Stimulated activated CD4-positive, alpha-beta T cell treated with anti-CD3 and anti-CD28 coated beads, Interleukin-15, amount 100 ng/mL, for 48 hours (primary cell): ENCODE measurements around the gene MOV10.
"Not testable (repeated sequence)": the region's sequence is repeated elsewhere in the genome, so short reads cannot be mapped to it uniquely, and the experiment has no call there.

Experiments used
- DNase-seq, 2 donors: peaks; one replicate each; pipeline ENCODE4 v3.0.0-alpha.2; 2020; ENCODE audit warnings: low read depth in 2 of 2

The MOV10 gene

DNA sequence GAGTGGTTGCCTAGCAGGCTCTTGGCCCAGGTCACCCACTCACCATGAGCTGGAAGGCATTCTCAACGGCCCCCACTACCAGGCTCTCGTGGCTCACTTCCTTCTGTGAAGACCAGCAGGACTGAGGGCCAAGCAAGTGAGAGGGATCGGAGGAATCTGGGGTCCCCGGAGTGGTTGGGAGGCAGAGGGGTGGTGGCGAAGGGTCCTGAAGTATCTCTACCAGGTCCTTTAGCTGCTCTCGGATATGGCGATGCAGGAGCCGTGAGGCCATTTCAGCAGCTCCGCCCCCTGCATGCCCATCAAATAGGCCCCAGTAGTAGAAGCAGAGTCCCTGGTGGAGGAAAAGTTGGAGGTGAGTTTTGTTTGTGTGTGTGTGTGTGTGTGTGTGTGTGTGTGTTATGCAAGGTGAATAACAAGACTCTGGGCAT lies 38.3 kb downstream of the MOV10 start:
- DNase-seq, result no peak

GRCh38 chr1:112713466-112714312 lies 39.2 kb downstream of the MOV10 start:
- no peak for DNase-seq

DNA sequence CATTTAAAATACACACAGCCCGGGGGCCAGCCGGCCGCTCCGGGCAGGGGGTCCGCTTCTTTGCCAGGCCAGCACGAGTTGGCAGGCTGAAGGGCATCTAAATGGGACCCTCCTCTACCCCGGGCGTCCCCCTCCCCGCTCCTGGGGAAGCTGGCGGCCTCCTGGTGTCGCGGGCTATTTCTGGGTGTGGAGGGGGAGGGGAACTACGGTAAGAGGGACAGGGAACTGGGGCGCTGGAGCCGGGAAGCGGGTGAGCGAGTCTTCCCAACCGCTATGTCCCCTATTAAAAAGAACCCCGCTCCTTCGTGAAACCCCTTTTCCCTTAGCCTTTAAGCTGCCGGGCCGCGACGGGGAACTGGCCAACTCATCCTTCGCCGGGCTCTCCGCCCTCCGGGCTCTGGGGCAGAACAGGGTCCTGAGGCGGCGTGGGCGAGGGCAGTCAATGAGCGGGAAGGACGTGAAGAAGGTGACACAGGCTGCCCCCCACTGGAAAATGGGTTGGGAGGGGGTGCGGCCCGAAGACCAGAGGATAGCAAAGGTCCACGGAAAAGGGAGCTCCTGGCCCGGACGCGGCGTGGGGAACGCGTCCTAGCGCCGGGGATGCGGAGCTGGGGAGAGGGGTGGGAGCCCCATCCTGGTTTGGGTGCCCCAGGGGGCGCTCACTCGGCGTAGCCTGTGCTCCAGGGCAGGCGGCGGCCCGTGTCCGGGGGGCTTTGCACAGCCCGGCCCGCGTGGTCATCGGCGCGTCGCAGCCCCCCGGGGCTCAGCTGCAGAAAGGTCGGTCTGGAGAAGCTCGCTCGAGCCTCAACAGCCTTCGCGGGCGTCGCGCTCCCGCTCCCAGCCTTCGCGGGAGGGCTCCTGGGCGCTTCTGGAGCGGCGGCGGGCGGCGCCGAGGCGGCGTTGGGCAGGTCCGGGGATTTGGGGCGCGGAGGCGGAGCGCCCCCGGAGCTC lies 40.1 kb downstream of the MOV10 start:
- no peak for DNase-seq

GRCh38 chr1:112715264-112716053 lies 41.0 kb downstream of the MOV10 start, which contains the start of gene PPM1J:
TSS of gene PPM1J (minus strand) at chr1:112715332. CDS start at chr1:112715301, 31 bp downstream.
- peak; percentile 89 to 94 for DNase-seq

- DNase-seq, result peak; percentile 52 to 77
These were observed 41.8 kb downstream of the MOV10 start for GRCh38 chr1:112716133-112716720.

- DNase-seq, result no peak
These were observed 42.9 kb downstream of the MOV10 start for GRCh38 chr1:112717263-112717873.

GRCh38 chr1:112718691-112719418 lies 44.4 kb downstream of the MOV10 start:
- DNase-seq, result peak; percentile 55 to 74

DNA sequence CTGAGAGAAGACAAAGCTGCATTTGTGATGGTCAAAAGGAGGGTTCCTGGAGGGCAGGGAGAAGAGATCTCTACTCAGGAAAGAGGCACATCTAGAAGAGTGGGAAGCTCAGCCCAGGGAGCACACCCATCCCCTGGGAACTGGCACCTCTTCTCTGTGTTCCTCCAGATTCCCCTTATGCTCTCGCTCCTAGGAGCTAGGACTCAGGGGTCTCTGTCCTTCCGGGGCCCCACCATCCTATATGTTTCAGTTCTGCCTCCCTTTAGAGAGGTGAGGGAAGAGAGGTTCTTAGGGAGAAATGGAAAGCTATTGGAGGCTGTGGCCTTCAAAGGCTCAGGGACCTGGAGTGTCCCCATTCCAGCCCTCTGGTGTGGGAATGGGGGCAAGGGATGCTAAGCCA lies 45.2 kb downstream of the MOV10 start:
- DNase-seq, result no peak

GRCh38 chr1:112720800-112721199 lies 46.3 kb downstream of the MOV10 start:
- DNase-seq, result no peak

DNA sequence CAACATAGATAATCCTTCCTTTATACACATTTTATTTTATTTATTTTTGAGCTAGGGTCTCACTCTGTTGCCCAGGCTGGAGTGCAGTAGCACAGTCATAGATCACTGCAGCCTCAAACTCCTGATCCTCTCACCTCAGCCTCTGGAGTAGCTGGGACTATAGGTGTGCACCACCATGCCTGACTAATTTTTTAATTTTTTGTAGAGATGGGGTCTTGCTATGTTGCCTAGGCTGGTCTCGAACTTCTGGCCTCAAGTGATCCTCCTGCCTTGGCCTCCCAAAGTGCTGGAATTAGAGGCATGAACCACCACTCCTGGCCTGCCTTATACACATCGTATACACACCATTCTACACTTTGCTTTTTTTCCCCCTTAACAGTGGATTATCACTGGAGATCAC lies 46.8 kb downstream of the MOV10 start:
- DNase-seq, result not testable (repeated sequence)

- no peak for DNase-seq
These were observed 47.6 kb downstream of the MOV10 start for GRCh38 chr1:112721966-112722524.

GRCh38 chr1:112722601-112723510 lies 48.4 kb downstream of the MOV10 start:
- no peak for DNase-seq

DNA sequence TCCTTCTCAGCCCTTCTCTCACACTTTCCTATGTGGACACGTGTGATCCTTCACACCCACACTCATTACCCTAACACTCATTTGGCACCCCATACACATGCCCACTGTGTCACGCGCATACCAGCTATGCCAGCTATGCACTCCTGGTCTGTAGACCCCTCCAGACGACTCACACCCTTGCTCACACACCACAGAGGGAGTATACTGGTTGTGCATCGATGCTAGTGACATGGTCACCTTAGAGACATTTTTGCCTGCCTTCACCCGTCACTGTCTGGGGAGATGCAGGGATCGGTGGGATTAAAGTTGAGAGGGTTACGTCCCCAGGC lies 49.0 kb downstream of the MOV10 start:
- no peak for DNase-seq

- not testable (repeated sequence) for DNase-seq
These were observed 49.8 kb downstream of the MOV10 start for GRCh38 chr1:112724240-112724639.

- no peak for DNase-seq
These were observed 53.3 kb downstream of the MOV10 start for GRCh38 chr1:112727716-112728115.

- DNase-seq, result not testable (repeated sequence)
These were observed 54.0 kb downstream of the MOV10 start for GRCh38 chr1:112728306-112728971.

- not testable (repeated sequence) for DNase-seq
These were observed 54.6 kb downstream of the MOV10 start for GRCh38 chr1:112729011-112729410.

- no peak for DNase-seq
These were observed 55.5 kb downstream of the MOV10 start for GRCh38 chr1:112729909-112730308.
